Loucy (cell line): ENCODE measurements around the gene SEC23B.
"Not testable (repeated sequence)": the region's sequence is repeated elsewhere in the genome, so short reads cannot be mapped to it uniquely, and the experiment has no call there.

Experiments
- H2AFZ ChIP-seq: fragments of 200-600 bp; sonication (generic); 2 replicates; pipeline ENCODE4 v1.6.0; 2016; ENCODE audit warnings: antibody characterized with exemption, mild to moderate bottlenecking, low read length, moderate library complexity
- H3F3A ChIP-seq: fragments of 200-600 bp; 2 replicates; pipeline ENCODE4 v1.6.0; 2016; ENCODE audit warnings: antibody characterized with exemption, low read depth, mild to moderate bottlenecking
- H3K27me3 ChIP-seq: fragments of 200-600 bp; sonication (generic); 2 replicates; pipeline ENCODE4 v1.6.1; 2014; ENCODE audit warnings: low read length, mild to moderate bottlenecking; ENCODE audit not compliant: insufficient read depth, poor library complexity, severe bottlenecking
- H3K36me3 ChIP-seq: fragments of 200-600 bp; sonication (generic); 2 replicates; pipeline ENCODE4 v1.6.1; 2016; ENCODE audit warnings: low read length; ENCODE audit not compliant: insufficient read depth
- H3K4me1 ChIP-seq: fragments of 200-600 bp; sonication (generic); 2 replicates; pipeline ENCODE4 v1.5.1; 2014; ENCODE audit warnings: low read length, mild to moderate bottlenecking; ENCODE audit not compliant: insufficient read depth, poor library complexity, severe bottlenecking
- H3K4me2 ChIP-seq: fragments of 200-600 bp; sonication (generic); 2 replicates; pipeline ENCODE4 v1.6.0; 2014; ENCODE audit warnings: antibody characterized with exemption, low read length, low read depth, mild to moderate bottlenecking; ENCODE audit not compliant: poor library complexity, severe bottlenecking
- H3K4me3 ChIP-seq: fragments of 200-600 bp; sonication (generic); 2 replicates; pipeline ENCODE4 v1.5.1; 2014; ENCODE audit warnings: low read length, mild to moderate bottlenecking, mixed read lengths; ENCODE audit not compliant: poor library complexity, severe bottlenecking
- H3K79me2 ChIP-seq: fragments of 200-600 bp; sonication (generic); 2 replicates; pipeline ENCODE4 v1.6.1; 2014; ENCODE audit warnings: low read length; ENCODE audit not compliant: insufficient read depth
- H3K9ac ChIP-seq: fragments of 200-600 bp; sonication (generic); 2 replicates; pipeline ENCODE4 v1.6.0; 2014; ENCODE audit warnings: mild to moderate bottlenecking, low read depth, low read length, moderate library complexity; ENCODE audit not compliant: poor library complexity, severe bottlenecking
- H3K9me2 ChIP-seq: fragments of 200-600 bp; sonication (generic); replicated peaks from 2 replicates; pipeline ENCODE4 v1.6.1; 2016; ENCODE audit warnings: low read depth, low read length, mixed read lengths
- H3K9me3 ChIP-seq: fragments of 200-600 bp; sonication (generic); 2 replicates; pipeline ENCODE4 v1.6.1; 2014; ENCODE audit warnings: mild to moderate bottlenecking, antibody characterized with exemption, low read length, low read depth; ENCODE audit not compliant: insufficient read depth
- H4K20me1 ChIP-seq: fragments of 200-600 bp; sonication (generic); 2 replicates; pipeline ENCODE4 v1.6.0; 2014; ENCODE audit warnings: antibody characterized with exemption, low read length, mild to moderate bottlenecking; ENCODE audit not compliant: insufficient read depth, poor library complexity, severe bottlenecking
- EZH2phosphoT487 ChIP-seq: fragments of 200-600 bp; IDR thresholded peaks from 2 replicates; pipeline ENCODE4 v1.6.1; 2018; ENCODE audit warnings: antibody characterized with exemption, mild to moderate bottlenecking, moderate library complexity, borderline replicate concordance
- TF ChIP-seq, protein P1 (sequence below): fragments of 200-600 bp; sonication (generic); conservative IDR thresholded peaks from 2 replicates; pipeline ENCODE4 v1.5.1; 2014; ENCODE audit warnings: mild to moderate bottlenecking, antibody characterized with exemption, low read length

SEC23B gene

DNA sequence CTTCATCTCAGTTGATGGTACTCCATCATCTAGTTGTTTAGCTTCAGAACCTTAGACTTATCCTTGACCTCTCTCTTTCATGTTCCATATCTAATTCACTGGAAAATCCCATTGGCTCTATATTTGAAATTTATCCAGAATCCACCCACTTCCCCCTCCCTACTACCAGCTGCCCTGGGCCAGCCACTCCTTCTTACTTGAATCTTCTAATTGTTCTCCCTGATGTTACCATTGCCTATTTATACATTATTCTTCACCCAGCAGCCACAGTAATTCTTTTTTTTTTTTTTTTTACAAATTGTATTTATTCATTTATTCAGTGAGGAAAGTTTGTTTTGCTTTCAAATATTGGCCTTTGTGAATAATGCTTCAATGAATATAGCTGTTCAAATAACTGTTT is 8.2 kb downstream of the SEC23B start:
- Histone ChIP-seq H3K27me3 (no peaks in the 10 kb centered on the region), H3K79me2 (no peaks in the 10 kb centered on the region), H3K9ac (no peak overlapping the region), H3K9me2 (no peaks in the 10 kb centered on the region), H2AFZ (no peak overlapping the region), H4K20me1 (no peaks in the 10 kb centered on the region), H3K4me3 (no peak overlapping the region), H3K4me2 (no peak overlapping the region), H3K36me3 (peaks cover 7% of the 10 kb centered on the region; the same call in 1 of the 2 replicates), H3K4me1 (peaks cover 5% of the 10 kb centered on the region), H3F3A (no peaks in the 10 kb centered on the region), H3K9me3 (no peaks in the 10 kb centered on the region)
- TF ChIP-seq EZH2phosphoT487: no peak
- TF ChIP-seq, protein P1, sequence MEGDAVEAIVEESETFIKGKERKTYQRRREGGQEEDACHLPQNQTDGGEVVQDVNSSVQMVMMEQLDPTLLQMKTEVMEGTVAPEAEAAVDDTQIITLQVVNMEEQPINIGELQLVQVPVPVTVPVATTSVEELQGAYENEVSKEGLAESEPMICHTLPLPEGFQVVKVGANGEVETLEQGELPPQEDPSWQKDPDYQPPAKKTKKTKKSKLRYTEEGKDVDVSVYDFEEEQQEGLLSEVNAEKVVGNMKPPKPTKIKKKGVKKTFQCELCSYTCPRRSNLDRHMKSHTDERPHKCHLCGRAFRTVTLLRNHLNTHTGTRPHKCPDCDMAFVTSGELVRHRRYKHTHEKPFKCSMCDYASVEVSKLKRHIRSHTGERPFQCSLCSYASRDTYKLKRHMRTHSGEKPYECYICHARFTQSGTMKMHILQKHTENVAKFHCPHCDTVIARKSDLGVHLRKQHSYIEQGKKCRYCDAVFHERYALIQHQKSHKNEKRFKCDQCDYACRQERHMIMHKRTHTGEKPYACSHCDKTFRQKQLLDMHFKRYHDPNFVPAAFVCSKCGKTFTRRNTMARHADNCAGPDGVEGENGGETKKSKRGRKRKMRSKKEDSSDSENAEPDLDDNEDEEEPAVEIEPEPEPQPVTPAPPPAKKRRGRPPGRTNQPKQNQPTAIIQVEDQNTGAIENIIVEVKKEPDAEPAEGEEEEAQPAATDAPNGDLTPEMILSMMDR: no peak

DNA sequence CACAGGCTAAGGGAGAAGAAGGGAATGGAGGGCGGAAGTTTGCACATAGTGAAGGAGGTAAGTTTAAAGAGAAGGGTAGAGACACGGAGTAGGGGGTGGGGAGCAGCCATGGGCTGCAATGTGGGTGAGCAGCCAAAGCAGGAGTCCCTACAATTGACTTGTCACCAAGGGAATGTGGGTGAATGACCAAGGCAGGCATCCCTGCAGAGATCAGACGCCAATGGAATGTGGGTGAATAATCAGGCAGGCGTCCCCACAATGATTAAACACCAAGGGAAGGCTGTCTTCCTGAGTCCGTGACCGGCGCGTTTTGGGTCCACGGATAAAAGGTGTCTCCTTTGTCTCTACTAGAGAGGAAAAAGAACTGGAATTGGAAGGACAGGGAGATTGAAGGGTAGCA is 14.3 kb downstream of the SEC23B start:
- H3K4me3 ChIP-seq, H3F3A ChIP-seq, H3K9ac ChIP-seq, H3K4me2 ChIP-seq, H3K4me1 ChIP-seq, H4K20me1 ChIP-seq, H3K9me3 ChIP-seq, H3K79me2 ChIP-seq, H3K27me3 ChIP-seq, H2AFZ ChIP-seq, H3K9me2 ChIP-seq: not testable (repeated sequence)
- peaks cover 29% of the 10 kb centered on the region for H3K36me3 ChIP-seq

DNA sequence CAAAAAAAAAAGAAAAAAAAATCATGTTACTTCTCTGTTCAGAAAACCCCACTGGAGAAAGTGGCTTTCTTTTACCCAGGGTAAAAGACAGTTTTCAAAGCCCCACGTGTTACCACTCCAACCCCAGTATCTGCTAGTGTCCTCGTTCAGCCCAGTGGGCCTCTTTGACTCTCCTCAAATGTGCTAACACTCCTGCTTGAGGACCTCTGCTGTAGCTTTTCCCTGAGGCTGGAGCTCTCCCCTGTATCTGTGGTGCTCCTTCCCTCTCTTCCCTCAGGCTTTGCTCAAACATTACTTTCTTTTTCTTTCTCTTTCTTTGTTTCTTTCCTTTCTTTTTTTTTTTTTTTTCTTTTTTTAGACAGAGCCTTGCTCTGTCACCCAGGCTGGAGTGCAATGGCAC is 15.3 kb downstream of the SEC23B start:
- Histone ChIP-seq H3F3A (no peaks in the 10 kb centered on the region), H3K9me2 (no peaks in the 10 kb centered on the region), H3K4me1 (no peaks in the 10 kb centered on the region), H3K9ac (no peak overlapping the region), H4K20me1 (no peaks in the 10 kb centered on the region), H3K4me3 (no peak overlapping the region), H2AFZ (no peak overlapping the region), H3K27me3 (no peaks in the 10 kb centered on the region), H3K9me3 (no peaks in the 10 kb centered on the region), H3K36me3 (peaks cover 39% of the 10 kb centered on the region), H3K4me2 (no peak overlapping the region), H3K79me2 (no peaks in the 10 kb centered on the region)
- no peak for TF ChIP-seq EZH2phosphoT487
- TF ChIP-seq, protein P1: no peak

DNA sequence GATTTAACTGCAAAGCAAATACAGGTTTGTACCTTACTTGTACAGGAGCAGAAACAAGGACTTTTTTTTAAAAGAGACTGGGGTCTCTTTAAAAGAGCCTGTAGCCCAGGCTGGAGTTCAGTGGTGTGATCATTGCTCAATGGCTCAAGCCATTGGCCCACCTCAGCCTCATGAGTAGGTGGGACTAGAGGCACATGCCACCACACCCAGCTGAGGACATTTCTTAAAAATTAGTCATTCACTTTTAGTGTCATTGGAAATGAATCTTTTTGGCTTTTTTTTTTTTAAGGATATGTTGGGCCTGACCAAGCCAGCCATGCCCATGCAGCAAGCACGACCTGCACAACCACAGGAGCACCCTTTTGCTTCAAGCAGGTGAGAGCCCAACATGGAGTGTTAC is 16.9 kb downstream of the SEC23B start:
- no peak overlapping the region for H3K4me3 ChIP-seq
- H3K27me3 ChIP-seq: no peaks in the 10 kb centered on the region
- no peak overlapping the region for H3K4me2 ChIP-seq
- H3K79me2 ChIP-seq: no peaks in the 10 kb centered on the region
- H3K4me1 ChIP-seq: no peaks in the 10 kb centered on the region
- no peaks in the 10 kb centered on the region for H4K20me1 ChIP-seq
- no peak overlapping the region for H2AFZ ChIP-seq
- H3K9ac ChIP-seq: no peak overlapping the region
- H3K9me3 ChIP-seq: no peaks in the 10 kb centered on the region
- no peaks in the 10 kb centered on the region for H3F3A ChIP-seq
- TF ChIP-seq EZH2phosphoT487: no peak
- TF ChIP-seq, protein P1: no peak
- H3K36me3 ChIP-seq: peaks cover 55% of the 10 kb centered on the region
- H3K9me2 ChIP-seq: no peaks in the 10 kb centered on the region

DNA sequence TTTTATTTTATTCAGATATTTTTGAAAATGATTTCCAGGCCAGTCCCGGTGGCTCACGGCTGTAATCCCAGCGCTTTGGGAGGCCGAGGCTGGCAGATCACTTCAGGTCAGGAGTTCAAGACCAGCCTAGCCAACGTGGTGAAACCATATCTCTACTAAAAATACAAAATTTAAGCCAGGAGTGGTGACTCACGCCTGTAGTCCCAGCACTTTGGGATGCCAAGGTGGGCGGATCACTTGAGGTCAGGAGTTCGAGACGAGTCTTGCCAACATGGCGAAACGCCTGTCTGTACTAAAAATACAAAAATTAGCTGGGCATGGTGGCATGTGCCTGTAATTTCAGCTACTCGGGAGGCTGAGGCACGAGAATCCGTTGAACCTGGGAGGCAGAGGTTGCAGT is 19.0 kb downstream of the SEC23B start:
- H3K4me2 ChIP-seq, H4K20me1 ChIP-seq, H3K9me2 ChIP-seq, H3K27me3 ChIP-seq, H2AFZ ChIP-seq, H3K9ac ChIP-seq, H3F3A ChIP-seq, H3K4me1 ChIP-seq, H3K9me3 ChIP-seq, H3K4me3 ChIP-seq, H3K79me2 ChIP-seq: not testable (repeated sequence)
- H3K36me3 ChIP-seq: peaks cover 72% of the 10 kb centered on the region
